ENCODE data around the gene VAV3. TPM values are rescaled to one million over a fixed set of nuclear protein-coding genes. Genes with fewer than 3 reads are reported as not detected.

The VAV3 gene
- total RNA-seq, 1 experiment from 2014 or later, result 2.7 TPM

GRCh38 chr1:107695341-107695740 lies 269.6 kb downstream of the VAV3 start:
- in situ Hi-C loops (cut with HindIII; ENCODE audit: low pct_unique_long_range_greater_than_20kb, low sequenced_read_pairs), result no loop called here

GRCh38 chr1:107692580-107693345 lies 272.2 kb downstream of the VAV3 start:
- DNase-seq (ENCODE audit: low read depth, low spot score), result no peak
- in situ Hi-C loops (cut with HindIII; ENCODE audit: low pct_unique_long_range_greater_than_20kb, low sequenced_read_pairs), result no loop called here

More at GRCh38 chr1:107695341-107695740, 269.6 kb downstream of the VAV3 start:
- DNase-seq (ENCODE audit: low read depth, low spot score), result no peak

GRCh38 chr1:107691540-107691939 lies 273.4 kb downstream of the VAV3 start:
- in situ Hi-C loops (cut with HindIII; ENCODE audit: low pct_unique_long_range_greater_than_20kb, low sequenced_read_pairs), result no loop called here
- no peak for DNase-seq (ENCODE audit: low read depth, low spot score)

GRCh38 chr1:107690491-107690890 lies 274.5 kb downstream of the VAV3 start:
- in situ Hi-C loops (cut with HindIII; ENCODE audit: low pct_unique_long_range_greater_than_20kb, low sequenced_read_pairs), result no loop called here

GRCh38 chr1:107689733-107690132 lies 275.2 kb downstream of the VAV3 start:
- in situ Hi-C loops (cut with HindIII; ENCODE audit: low pct_unique_long_range_greater_than_20kb, low sequenced_read_pairs), result no loop called here
- DNase-seq (ENCODE audit: low read depth, low spot score), result peak; percentile 19

More at GRCh38 chr1:107690491-107690890, 274.5 kb downstream of the VAV3 start:
- peak; percentile 93 for DNase-seq (ENCODE audit: low read depth, low spot score)

- in situ Hi-C loops (cut with HindIII; ENCODE audit: low pct_unique_long_range_greater_than_20kb, low sequenced_read_pairs), result no loop called here
Observed at GRCh38 chr1:107689159-107689558, 275.8 kb downstream of the VAV3 start.

GRCh38 chr1:107687849-107688753 lies 276.9 kb downstream of the VAV3 start:
- in situ Hi-C loops (cut with HindIII; ENCODE audit: low pct_unique_long_range_greater_than_20kb, low sequenced_read_pairs), result no loop called here

More at GRCh38 chr1:107689159-107689558, 275.8 kb downstream of the VAV3 start:
- DNase-seq (ENCODE audit: low read depth, low spot score), result peak; percentile 85

GRCh38 chr1:107683683-107684082 lies 281.3 kb downstream of the VAV3 start:
- DNase-seq (ENCODE audit: low read depth, low spot score), result no peak
- in situ Hi-C loops (cut with HindIII; ENCODE audit: low pct_unique_long_range_greater_than_20kb, low sequenced_read_pairs), result no loop called here

More at GRCh38 chr1:107687849-107688753, 276.9 kb downstream of the VAV3 start:
- DNase-seq (ENCODE audit: low read depth, low spot score), result no peak

- in situ Hi-C loops (cut with HindIII; ENCODE audit: low pct_unique_long_range_greater_than_20kb, low sequenced_read_pairs), result no loop called here
- DNase-seq (ENCODE audit: low read depth, low spot score), result peak; percentile 18
Observed at GRCh38 chr1:107683191-107683657, 281.8 kb downstream of the VAV3 start.

- in situ Hi-C loops (cut with HindIII; ENCODE audit: low pct_unique_long_range_greater_than_20kb, low sequenced_read_pairs), result no loop called here
- no peak for DNase-seq (ENCODE audit: low read depth, low spot score)
Observed at GRCh38 chr1:107682467-107682866, 282.5 kb downstream of the VAV3 start.

GRCh38 chr1:107681001-107681479 lies 283.9 kb downstream of the VAV3 start:
- in situ Hi-C loops (cut with HindIII; ENCODE audit: low pct_unique_long_range_greater_than_20kb, low sequenced_read_pairs), result no loop called here
- DNase-seq (ENCODE audit: low read depth, low spot score), result no peak

- no peak for DNase-seq (ENCODE audit: low read depth, low spot score)
- in situ Hi-C loops (cut with HindIII; ENCODE audit: low pct_unique_long_range_greater_than_20kb, low sequenced_read_pairs), result no loop called here
Observed at GRCh38 chr1:107680579-107680985, 284.4 kb downstream of the VAV3 start.

GRCh38 chr1:107679411-107679953 lies 285.5 kb downstream of the VAV3 start:
- in situ Hi-C loops (cut with HindIII; ENCODE audit: low pct_unique_long_range_greater_than_20kb, low sequenced_read_pairs), result no loop called here
- DNase-seq (ENCODE audit: low read depth, low spot score), result no peak

- in situ Hi-C loops (cut with HindIII; ENCODE audit: low pct_unique_long_range_greater_than_20kb, low sequenced_read_pairs), result no loop called here
- no peak for DNase-seq (ENCODE audit: low read depth, low spot score)
Observed at GRCh38 chr1:107678993-107679392, 286.0 kb downstream of the VAV3 start.

GRCh38 chr1:107677697-107678096 lies 287.3 kb downstream of the VAV3 start:
- DNase-seq (ENCODE audit: low read depth, low spot score), result no peak
- in situ Hi-C loops (cut with HindIII; ENCODE audit: low pct_unique_long_range_greater_than_20kb, low sequenced_read_pairs), result no loop called here

GRCh38 chr1:107674486-107674885 lies 290.5 kb downstream of the VAV3 start:
- in situ Hi-C loops (cut with HindIII; ENCODE audit: low pct_unique_long_range_greater_than_20kb, low sequenced_read_pairs), result no loop called here
- no peak for DNase-seq (ENCODE audit: low read depth, low spot score)

- in situ Hi-C loops (cut with HindIII; ENCODE audit: low pct_unique_long_range_greater_than_20kb, low sequenced_read_pairs), result no loop called here
- DNase-seq (ENCODE audit: low read depth, low spot score), result no peak
Observed at GRCh38 chr1:107673006-107673405, 292.0 kb downstream of the VAV3 start.

All from SK-MEL-5 (cell line).